ENCODE data around the gene CMTM3. TPM values are rescaled to one million over a fixed set of nuclear protein-coding genes. Genes with fewer than 3 reads are reported as not detected.

The CMTM3 gene
- total and polyA plus RNA-seq, 9 of the 15 experiments (the other 6 are each of a cell fraction or from before 2014, with no cell fraction given), result 4.6 to 33.4 (median 17.5) TPM

DNA sequence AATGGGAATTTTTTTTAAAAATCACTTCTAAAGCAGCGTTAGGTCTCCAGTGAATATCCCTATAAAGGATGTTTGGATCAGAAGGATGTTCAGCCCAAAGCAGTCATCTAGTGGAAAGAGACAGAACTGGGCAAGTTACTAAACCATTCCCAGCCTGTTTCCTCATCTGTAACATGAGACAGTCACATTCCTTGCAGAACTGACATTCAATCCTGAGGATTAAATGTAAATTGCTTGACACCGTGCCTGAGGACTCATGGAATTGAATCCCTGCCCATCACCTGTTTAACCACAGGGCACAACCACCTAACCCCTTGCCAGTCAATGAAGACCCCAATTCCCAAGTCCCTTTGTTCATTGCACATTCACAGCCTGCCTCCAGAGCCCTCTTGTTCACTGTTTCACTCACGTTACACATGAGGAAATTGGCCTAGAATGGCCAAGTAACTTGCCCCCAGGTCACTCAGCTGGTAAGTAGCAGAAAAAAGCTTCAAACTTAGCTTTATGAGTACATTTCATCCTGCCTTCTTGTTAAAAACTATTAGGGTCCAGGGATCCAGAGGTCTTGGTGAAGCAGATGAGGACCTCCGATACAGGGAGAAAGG, 23.8 kb upstream of the CMTM3 start:
- intact Hi-C loops (cut with micrococcal nuclease) (no loop called here), in situ Hi-C loops (cut with MboI) (no loop called here)
- ChIA-PET CTCF (ENCODE audit: low intra/inter-chr PET ratio) (interaction anchor here (0.5 kb wide), 1 partner anchor 9 kb away, joined by 3 read pairs; no protein-coding TSS in a partner anchor), POLR2A (interaction anchor here (1.0 kb wide), 1 partner anchor 9 kb away, joined by 3 read pairs; no protein-coding TSS in a partner anchor)
- H3K27ac ChIP-seq (ENCODE audit: extremely low read depth, low read depth, low read length), result no peak overlapping the region
- H3K4me3 ChIP-seq, result no peak overlapping the region
- peaks cover 4 to 16% of the 10 kb centered on the region in 2 experiments; a peak in 4 of 5 replicates for H3K27me3 ChIP-seq (ENCODE audit: control insufficient read depth in 2 of 2, insufficient read depth in 2 of 2, low read length in 2 of 2)
- peaks cover 0 to 9% of the 10 kb centered on the region in 2 experiments; a peak in 4 of 5 replicates for H3K4me1 ChIP-seq (replicated peaks in 1 of 2; ENCODE audit: control insufficient read depth in 2 of 2, insufficient read depth in 2 of 2, low read length in 2 of 2)
- TF ChIP-seq NFATC3 (IDR thresholded peaks at IDR 0.05) (no peak), THRAP3 (IDR thresholded peaks at IDR 0.05; ENCODE audit: borderline replicate concordance) (no peak), ZNF717 (CRISPR knock-in tag; IDR thresholded peaks at IDR 0.05) (no peak), TAF7 (tag; IDR thresholded peaks at IDR 0.05) (no peak), KAT8 (IDR thresholded peaks at IDR 0.05; ENCODE audit: low read depth) (no peak)
- TF ChIP-seq, protein P1, sequence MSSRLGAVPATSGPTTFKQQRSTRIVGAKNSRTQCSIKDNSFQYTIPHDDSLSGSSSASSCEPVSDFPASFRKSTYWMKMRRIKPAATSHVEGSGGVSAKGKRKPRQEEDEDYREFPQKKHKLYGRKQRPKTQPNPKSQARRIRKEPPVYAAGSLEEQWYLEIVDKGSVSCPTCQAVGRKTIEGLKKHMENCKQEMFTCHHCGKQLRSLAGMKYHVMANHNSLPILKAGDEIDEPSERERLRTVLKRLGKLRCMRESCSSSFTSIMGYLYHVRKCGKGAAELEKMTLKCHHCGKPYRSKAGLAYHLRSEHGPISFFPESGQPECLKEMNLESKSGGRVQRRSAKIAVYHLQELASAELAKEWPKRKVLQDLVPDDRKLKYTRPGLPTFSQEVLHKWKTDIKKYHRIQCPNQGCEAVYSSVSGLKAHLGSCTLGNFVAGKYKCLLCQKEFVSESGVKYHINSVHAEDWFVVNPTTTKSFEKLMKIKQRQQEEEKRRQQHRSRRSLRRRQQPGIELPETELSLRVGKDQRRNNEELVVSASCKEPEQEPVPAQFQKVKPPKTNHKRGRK (tag; IDR thresholded peaks at IDR 0.05), result no peak
- TF ChIP-seq, protein P2, sequence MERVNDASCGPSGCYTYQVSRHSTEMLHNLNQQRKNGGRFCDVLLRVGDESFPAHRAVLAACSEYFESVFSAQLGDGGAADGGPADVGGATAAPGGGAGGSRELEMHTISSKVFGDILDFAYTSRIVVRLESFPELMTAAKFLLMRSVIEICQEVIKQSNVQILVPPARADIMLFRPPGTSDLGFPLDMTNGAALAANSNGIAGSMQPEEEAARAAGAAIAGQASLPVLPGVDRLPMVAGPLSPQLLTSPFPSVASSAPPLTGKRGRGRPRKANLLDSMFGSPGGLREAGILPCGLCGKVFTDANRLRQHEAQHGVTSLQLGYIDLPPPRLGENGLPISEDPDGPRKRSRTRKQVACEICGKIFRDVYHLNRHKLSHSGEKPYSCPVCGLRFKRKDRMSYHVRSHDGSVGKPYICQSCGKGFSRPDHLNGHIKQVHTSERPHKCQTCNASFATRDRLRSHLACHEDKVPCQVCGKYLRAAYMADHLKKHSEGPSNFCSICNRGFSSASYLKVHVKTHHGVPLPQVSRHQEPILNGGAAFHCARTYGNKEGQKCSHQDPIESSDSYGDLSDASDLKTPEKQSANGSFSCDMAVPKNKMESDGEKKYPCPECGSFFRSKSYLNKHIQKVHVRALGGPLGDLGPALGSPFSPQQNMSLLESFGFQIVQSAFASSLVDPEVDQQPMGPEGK (CRISPR knock-in tag; IDR thresholded peaks at IDR 0.05; ENCODE audit: borderline replicate concordance), result no peak
- H3K79me2 ChIP-seq (ENCODE audit: control insufficient read depth, insufficient read depth, low read length), result no peaks in the 10 kb centered on the region
- H4K20me1 ChIP-seq (replicated peaks; ENCODE audit: control insufficient read depth, insufficient read depth, low read length), result no peaks in the 10 kb centered on the region
- FAIRE-seq (no peak), DNase-seq (ENCODE audit: extremely low read depth in 1 of 4, low spot score in 3 of 4) (no peak), ATAC-seq (no peak)
- no peak overlapping the region for H3K4me2 ChIP-seq (ENCODE audit: insufficient read depth, low read length)
- no peak overlapping the region for H2AFZ ChIP-seq (ENCODE audit: low read depth, low read length)
- H3K9me1 ChIP-seq (ENCODE audit: control insufficient read depth, insufficient read depth, low read length), result no peaks in the 10 kb centered on the region
- 11% methylated on average over 4 of the region's 4 CpGs for WGBS (ENCODE audit: insufficient coverage, low coverage, missing lambda C conversion rate)
- BruUV-seq (replicated peaks), result no TSS peak
- no peaks in the 10 kb centered on the region for H3K36me3 ChIP-seq (ENCODE audit: control insufficient read depth, insufficient read depth, low read length)
- H3K9ac ChIP-seq (ENCODE audit: insufficient read depth in 1 of 2, low read depth in 2 of 2, low read length in 2 of 2), result no peak overlapping the region
- no peaks in the 10 kb centered on the region for H3K9me3 ChIP-seq (replicated peaks; ENCODE audit: control insufficient read depth, insufficient read depth, low read depth, low read length)
